ENCODE measurements around the gene TOMM5.

TOMM5 gene

DNA sequence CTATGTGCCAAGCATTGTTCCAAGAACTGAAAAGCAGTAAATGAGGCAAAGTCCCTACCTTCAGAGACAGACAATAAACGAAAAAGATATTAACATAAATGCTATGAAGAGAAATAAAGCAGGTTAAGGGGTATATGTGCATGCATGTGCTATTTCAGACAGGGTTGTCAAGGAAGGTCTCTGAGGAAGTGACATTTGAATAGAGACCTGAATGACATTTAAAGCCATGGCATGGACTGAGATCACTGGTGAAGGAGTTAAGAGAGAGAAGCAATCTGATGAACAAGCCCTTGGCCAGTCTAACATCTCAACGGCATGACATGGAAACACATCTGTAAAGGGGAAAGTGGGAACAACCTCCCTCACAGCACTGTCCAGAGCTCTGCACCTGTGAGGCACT, 30.7 kb downstream of the TOMM5 start:
- DNase-seq (ENCODE audit: low spot score): no peak

DNA sequence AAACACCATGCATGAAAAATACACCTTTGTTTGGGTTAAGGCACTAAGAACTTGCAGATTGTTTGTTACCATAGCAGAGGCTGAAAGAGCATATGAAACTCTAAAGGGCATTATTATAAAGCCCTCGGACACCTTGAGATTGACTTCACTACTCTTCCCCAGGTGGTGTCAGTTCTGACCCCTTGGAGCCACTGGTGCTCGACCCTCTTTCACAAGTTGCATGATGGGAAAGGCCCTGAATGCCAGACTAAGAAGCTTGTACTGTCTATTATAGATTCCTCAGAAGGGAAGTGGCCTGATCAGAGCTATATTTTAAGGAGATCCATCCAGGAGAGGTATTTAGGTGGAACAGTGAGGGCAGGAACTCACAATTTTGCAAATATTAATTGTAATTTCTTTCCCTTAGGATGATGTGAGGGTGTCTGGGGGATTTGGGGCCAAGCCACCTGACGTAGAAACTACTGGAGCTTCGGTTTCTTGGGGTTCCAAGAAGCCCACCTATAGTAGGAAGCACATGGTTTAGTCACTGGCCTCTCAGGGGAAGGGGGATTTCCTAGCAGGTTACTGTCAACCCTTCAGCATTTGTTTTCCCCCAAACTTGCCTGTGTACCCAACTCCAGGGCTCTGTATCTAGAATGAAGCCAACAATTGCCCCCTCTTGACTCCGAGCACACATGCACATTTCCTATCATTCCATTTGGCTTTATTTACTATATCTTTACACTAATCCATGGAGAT, 32.4 kb downstream of the TOMM5 start:
- DNase-seq (ENCODE audit: low spot score): no peak

GRCh38 chr9:37559125-37559524, 33.3 kb downstream of the TOMM5 start:
- DNase-seq (ENCODE audit: low spot score): no peak

DNA sequence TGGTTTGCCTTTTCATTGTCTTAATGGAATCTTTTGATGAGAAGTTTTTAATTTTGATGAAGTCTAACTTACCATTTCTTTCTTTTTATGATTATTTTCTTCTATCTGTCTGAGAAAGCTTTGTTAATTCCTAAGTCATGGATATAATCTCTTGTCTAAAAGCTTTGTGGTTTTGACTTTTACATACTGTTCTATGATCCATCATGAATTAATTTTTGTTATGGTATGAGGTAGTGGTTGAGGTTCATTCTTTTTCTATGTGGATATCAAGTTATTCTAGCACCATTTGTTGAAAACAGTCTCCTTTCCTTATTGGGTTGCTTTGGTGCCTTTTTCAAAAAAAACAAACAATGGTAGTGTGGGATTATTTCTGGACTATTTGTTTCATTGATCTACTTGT, 36.6 kb downstream of the TOMM5 start:
- DNase-seq (ENCODE audit: low spot score): no peak

DNA sequence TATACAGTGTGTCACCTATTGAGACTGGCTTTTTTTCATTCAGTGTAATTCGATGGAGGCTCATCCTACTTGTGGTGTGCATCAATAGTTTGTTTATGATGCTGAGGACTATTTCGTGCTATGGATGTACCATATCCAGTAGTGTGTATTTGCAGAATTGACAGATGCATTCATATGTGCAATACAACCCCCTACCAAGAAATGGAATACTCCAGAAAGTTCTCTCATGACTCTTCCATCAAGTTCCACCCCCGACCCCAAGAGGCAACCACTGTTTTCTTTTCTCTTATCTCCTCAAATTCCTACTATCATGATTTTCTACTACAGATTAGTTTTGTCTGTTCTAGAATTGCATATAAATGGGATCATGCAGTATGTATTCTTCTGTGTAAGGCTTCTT, 38.1 kb downstream of the TOMM5 start:
- DNase-seq (ENCODE audit: low spot score): no peak

DNA sequence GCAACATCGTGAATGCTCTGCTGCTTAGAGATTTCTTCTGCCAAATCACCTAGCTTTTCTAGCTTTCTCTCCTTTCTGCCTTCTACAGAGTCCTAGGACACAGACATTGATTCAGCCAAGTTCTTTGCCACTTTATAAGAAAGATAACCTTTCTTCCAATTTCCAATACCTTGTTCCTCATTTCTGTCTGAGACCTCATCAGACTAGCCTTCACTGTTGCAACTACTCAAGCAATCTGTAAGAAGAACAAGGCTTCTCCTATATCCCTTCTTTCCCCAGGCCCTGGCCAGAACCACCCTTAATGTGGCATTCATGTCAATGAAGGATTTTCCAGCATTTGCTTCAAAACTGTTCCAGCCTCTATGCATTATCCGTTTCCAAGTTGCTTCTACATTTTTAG, 40.5 kb downstream of the TOMM5 start:
- no peak for DNase-seq (ENCODE audit: low spot score)

DNA sequence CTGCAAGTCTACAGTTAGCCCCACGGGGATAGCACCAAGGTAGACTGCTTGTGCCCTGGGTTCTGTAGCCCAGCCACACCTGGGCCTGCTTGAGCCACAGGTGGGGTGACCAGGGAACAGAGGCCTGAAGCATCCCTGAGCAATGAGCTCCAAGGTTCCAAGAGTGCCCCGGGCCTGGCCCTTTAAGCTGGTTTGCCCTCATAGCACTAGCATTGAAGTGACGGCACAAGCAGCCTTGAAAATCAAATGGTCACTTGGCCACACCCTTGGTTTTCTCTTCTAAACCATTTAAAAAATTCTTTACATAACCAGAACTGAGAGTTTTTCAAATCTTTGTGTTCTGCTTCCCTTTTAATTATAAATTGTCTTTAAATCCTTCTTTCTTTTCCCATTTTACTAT, 40.9 kb downstream of the TOMM5 start:
- DNase-seq (ENCODE audit: low spot score): no peak

- DNase-seq (ENCODE audit: low spot score): no peak
Measured at GRCh38 chr9:37550781-37551180, 41.6 kb downstream of the TOMM5 start.

DNA sequence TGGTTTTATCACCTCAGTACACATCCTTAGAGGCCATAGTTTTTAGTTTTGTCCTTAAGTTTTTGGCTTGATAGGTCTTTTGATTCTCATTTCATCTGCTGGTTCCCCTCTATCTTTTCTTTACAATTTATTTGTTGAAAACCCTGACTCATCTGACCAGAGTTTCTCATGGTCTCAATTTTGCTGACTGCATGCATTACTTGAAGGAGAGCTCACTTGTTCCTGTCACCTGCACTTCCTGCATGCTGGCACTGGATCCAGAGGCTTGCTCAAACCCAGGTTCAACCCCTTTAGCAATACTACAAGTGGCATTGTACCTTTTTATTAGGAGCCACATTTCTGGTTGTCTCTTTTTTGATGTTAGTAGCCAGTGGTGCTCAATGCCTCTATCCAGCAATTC, 42.9 kb downstream of the TOMM5 start:
- DNase-seq (ENCODE audit: low spot score): no peak

GRCh38 chr9:37547328-37547878, 45.0 kb downstream of the TOMM5 start:
- no peak for DNase-seq (ENCODE audit: low spot score)

DNA sequence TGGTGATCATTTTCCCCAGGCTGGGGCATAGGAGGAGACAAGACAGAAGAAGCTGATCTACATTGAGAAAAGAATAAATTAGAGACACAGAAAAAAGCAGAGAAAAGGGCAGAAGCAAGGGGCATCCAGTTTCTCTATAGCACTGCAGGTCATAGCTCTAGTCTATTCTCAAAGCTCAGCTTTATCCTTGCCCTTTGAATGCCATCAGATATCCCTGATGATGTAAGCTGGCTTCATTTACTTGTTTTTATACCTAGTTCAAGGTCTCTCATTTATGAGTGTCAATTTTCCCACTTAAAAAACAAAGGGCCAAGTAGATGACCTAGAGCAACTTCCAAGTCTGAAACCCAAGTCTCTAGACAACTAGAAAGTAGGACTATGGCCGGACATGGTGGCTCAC, 48.9 kb downstream of the TOMM5 start:
- DNase-seq (ENCODE audit: low spot score): no peak

- DNase-seq (ENCODE audit: low spot score): no peak
Measured at GRCh38 chr9:37542895-37543294, 49.5 kb downstream of the TOMM5 start.

GRCh38 chr9:37542488-37542887, 49.9 kb downstream of the TOMM5 start:
- no peak for DNase-seq (ENCODE audit: low spot score)

- no peak for DNase-seq (ENCODE audit: low spot score)
Measured at GRCh38 chr9:37541465-37541864, 50.9 kb downstream of the TOMM5 start.

DNA sequence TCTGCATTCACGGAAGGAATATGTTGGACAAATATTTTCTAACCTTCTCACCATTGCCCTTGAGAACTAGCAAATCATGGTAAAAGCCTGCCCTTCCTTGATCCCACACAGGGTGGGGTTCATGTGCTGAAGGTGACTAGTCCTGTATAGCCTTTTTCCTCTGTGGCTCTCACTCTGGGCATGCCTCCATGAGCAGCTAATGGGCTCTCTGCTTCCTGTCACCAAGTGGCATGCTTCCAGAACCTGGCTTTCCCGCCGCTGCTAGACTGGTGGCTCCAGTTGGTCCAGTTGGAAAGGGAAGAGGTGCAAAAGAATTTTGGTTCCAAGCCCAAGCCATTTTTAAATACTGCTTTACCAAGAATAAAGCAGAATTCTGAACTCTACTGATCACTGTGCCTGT, 51.8 kb downstream of the TOMM5 start:
- DNase-seq (ENCODE audit: low spot score): no peak

- no peak for DNase-seq (ENCODE audit: low spot score)
Measured at GRCh38 chr9:37539634-37540033, 52.8 kb downstream of the TOMM5 start.

All from CD4-positive, alpha-beta T cell treated with Interleukin-2 at 100 ng/mL for 4 hours (primary cell).